ENCODE data around the gene MYRIP.

DNA sequence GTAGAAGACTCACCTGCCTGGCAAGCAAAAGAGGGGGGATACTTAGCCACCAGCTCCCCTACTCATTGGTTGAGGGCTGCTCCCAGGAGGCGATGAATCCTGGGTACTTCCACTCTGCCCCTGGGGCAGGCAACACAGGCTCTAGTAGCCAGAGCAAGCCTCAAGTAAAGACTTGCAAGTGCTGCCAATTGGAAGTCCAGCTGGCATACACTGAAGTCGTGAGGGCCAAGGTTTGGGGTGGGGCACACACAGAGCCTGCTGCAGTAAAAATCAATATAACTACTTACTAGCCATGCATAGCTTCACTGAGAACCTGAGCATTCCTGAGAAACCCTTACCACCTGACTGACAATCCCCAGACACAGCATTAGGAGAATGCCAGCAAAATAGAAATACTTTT, 377.1 kb downstream of the MYRIP start:
- TF ChIP-seq, protein P1, sequence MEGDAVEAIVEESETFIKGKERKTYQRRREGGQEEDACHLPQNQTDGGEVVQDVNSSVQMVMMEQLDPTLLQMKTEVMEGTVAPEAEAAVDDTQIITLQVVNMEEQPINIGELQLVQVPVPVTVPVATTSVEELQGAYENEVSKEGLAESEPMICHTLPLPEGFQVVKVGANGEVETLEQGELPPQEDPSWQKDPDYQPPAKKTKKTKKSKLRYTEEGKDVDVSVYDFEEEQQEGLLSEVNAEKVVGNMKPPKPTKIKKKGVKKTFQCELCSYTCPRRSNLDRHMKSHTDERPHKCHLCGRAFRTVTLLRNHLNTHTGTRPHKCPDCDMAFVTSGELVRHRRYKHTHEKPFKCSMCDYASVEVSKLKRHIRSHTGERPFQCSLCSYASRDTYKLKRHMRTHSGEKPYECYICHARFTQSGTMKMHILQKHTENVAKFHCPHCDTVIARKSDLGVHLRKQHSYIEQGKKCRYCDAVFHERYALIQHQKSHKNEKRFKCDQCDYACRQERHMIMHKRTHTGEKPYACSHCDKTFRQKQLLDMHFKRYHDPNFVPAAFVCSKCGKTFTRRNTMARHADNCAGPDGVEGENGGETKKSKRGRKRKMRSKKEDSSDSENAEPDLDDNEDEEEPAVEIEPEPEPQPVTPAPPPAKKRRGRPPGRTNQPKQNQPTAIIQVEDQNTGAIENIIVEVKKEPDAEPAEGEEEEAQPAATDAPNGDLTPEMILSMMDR (IDR thresholded peaks at IDR 0.05 in 8 of 11, conservative IDR thresholded peaks at IDR 0.05 in 3 of 11) = no peak
- TF ChIP-seq POLR2A (IDR thresholded peaks at IDR 0.05) = no peak
